NOMO-1 (cell line): Measurements from ENCODE around the gene RP2.
A peak's percentile ranks its signal among the peaks of the same experiment; 100 is the strongest.

Experiments used
- DNase-seq, 2 experiments: peaks; one replicate each; lab custom pipeline; 2025; ENCODE audit not compliant: unreplicated experiment in 2 of 2; lab: John Stamatoyannopoulos, UW

RP2 gene

DNA sequence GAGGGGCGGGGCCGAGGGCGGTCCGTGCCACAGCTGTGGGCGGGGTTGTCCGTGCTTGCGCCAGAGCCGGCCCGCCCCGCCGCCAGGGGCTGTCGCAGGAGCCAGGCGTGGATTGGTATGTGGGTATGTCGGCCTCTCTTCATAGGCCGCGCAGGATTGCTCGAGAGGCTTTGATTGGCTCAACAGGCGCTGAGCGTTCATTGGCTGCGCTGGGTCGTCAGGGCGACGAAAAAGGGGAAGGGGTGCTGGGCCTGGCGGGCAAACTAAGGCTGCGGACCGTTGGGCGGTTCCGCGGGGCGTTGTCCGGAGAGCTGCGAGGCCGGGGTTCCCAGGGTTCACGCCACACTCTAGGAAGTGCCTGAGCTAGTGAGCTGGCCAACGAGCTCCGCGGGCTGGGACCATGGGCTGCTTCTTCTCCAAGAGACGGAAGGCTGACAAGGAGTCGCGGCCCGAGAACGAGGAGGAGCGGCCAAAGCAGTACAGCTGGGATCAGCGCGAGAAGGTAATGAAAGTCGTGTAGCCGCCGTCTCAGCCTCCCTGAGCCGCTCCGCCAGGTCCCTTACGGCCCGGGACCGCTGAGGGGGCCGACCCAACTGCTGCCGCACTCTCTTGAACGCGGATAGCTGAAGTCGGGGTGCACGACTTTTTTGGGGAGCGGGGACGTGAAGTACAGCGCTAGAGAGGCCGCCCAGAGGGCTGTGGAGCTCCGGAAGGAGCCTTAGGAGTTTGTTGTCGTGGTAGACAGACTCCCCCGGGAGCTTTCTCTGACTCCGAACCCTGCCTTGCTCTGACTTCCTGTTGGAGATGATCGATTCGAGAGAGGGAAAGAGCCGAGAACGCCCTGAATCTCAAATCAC is at the start of gene RP2:
Gene RP2, plus strand, starts transcription at position 343 of the 857 bp plus-strand sequence. Its CDS starts 58 bp downstream, at position 401.
- DNase-seq: peak; percentile 86 to 96

DNA sequence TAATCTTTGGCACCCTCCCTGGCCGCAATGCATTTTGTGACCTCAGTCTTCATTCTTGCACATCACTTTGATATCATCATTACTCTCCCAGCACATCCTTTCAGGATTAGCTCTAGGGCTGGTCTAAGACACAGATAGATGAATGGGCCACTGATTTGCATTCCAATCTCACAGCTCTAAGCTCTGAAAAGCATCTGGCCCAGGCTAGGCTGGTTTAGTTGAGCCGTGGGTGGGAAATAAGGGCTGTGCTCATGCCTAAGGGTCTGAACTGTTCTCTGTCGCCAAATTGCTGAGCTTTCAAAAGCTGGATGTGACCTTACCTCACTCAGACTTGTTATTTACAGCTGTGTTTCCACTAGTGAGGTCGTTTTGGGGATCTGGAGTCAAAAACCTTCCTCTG is 47.9 kb upstream of the RP2 start:
- no peak for DNase-seq

DNA sequence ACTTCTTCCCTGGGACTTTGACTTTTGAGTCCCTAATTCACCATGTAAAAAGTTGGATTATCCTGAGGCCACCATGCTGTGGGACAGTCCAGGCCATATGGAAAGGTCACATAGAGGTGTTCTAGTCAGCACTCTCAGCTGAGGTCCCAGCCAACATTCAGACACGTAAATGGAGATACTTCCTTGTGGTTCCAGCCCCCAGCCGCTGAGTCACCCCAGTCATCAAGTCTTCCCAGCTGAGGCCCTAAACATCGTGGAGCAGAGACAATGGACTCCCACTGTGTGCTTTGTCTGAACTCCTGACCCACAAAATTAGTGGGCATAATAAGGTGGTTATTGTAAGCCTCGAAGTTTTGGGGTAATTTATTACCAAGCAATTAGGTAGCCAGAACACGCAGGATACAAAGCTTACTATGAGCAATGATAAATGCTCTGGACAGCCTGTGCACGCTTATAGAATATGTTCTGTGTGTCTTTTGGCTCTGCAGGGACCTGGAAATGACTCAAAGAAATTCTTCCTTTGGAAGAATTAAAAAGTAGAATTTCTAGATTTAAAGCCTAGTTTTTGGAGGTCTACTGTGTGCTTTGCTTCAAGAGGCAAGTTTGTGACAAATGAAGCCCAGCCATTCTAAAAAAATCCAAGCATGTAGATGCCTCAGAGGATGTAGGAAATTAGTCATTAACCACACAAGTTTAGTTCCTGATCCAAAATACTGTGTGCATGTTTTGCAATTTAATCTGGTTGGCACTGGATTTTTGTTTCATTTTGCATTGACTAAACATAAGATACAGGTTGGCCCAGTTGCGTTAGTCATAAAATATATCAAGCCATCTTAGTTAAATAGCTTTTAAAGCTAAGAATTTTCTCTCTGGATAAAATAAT is 44.7 kb upstream of the RP2 start:
- peak; percentile 85 to 91 for DNase-seq

DNA sequence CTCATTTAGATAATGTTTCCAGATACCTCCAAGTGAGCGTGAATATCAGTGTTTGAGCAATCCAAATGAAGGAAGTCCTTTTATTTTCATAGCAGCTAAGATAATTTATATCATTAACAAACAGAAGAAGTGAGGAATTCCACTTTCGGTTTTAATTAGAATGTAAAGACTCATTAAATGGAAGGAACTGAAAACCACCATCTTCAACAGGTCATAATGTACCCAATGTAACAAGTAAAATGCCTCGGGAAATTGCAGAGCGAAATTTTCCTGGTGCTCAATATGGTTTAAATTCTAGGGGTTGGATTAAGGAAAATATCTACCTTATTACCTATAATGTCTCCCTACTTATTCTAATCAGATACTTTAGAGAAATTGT is 44.0 kb upstream of the RP2 start:
- DNase-seq: peak in 1 of 2 experiments; percentile 87

DNA sequence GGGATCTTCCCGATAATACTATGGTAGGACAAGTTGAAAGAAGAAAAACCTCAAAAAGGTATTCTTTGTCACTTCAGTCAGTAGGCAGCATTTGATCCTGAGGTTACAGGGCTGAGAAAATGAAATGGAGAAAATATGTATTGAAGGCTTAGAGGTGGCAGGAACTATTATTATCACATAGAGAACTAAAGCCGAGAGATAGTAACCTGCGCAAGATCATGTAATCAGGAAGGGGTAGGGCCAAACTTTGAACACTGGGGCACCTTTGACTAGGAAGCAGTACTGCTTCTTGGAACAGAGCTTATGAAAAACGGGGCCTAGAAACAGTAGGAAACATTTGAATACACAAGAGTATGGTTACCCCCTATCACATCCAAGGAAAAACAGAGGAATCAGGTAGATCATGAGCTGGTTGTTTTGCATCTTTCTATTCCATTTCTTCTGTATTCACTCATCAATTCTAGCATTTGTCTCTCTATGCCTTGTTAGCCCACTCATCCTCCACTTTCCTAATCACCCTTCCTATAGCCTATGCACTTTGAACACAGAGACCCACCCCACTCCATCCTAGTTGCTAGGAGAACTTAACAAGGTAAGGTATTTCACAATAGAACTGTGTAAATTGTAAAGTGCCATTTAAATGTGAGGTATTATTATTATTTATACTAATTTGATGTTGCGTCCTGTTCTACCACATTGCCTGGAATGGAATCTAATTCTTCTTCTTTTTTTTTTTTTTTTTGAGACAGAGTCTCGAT is 43.3 kb upstream of the RP2 start:
- DNase-seq: peak; percentile 20 to 37

DNA sequence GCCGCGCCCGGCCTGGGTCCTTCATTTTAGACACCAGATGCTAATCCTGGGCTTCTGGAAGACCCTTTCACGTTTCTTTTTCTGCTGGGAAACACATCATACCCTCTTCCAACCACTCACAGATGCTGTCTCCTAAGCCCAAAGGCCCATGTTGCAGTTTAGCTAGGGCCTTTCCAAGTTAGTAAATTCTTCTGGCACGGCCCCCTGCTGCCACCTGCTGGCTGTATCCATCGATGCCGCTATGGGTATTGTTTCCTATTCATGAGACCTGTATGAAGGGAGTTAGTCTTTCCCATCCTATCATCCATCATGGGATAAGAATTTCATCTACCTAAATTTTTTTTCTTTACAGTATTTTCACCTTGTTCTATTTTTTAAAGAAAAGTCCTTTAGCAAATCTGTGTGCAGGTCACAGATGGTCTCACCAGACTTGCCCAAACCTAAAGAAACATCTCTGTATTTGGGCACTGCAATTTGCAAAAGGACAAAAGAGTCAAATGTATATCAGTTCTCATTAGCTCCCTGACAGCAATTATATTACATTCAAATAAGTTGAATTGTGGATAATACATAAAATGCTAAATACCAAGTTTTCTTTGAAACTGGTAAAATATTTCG is 40.2 kb upstream of the RP2 start:
- DNase-seq: peak; percentile 59 to 80

DNA sequence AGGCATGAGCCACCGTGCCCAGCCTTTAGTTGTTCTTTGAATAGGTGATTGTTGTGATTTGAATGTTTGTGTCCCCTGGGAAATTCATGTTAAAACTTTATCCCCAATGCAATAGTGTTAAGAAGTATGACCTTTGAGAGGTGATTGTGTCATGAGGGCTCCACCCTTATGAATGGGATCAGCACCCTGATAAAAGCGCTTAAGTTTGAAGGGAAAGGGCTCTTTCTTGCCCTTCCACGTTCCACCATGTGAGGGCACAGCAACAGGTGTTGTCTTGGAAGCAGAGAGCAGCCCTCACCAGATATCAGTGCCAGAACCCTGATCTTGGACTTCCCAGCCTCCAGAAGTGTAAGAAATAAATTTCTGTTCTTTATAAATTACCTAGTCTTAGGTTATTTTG is 33.7 kb upstream of the RP2 start:
- DNase-seq: no peak

DNA sequence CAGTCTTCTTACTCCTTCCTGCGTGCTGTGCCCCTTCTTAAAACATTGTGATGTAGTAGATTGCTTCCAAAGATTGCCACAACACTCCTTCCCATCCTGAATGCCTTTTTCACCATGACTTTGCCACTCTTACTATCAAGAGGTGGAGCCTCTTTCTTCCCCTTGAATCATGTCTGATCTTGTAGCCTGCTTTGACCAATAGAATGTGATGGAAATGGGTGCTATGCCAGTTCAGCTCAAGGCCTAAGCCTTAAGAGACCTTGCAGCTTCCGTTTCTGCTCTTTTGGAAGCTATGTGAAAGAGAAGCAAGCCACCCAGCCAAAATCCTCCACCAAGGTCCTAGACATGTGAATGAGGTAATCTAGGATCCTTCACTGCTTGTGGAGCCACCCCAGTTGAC is 31.6 kb upstream of the RP2 start:
- no peak for DNase-seq

DNA sequence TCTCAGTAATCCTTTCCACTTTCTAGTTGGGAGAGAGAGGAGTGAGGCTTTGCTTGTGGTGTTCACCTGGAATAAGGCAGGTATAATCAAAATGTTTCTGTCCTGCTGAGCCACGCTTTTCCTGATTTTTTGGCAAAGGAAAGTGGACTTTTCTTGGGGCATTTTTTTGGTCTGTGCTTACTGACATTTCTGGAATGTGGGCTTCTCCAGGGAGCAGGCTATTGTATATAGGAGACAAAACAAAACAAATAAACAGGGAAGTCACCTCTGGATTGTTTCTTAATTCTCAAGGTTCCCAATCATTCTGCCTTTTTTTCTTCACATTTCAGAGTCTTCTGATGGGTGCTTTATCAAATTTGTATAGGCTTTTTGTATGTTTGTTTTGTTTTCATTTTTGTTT is 25.7 kb upstream of the RP2 start:
- no peak for DNase-seq

DNA sequence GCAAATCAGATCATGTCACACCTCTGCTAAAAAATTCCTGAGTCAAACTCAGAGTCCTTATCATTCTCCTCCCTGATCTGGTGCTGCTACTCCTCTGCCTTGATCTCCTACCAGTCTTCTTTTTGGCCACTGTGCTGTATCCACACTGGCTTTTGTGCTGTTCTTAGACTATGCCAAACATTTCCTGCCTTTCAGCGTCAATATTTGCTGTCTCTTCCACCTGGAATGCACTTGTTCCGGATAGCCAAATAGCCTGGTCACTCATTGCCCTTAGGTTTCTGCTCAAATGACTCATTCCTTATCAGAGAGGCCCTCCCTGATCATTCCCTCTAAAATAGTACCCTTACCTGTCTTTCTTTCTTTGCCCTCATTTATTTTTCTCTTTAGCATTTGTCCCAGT is 24.4 kb upstream of the RP2 start:
- no peak for DNase-seq

DNA sequence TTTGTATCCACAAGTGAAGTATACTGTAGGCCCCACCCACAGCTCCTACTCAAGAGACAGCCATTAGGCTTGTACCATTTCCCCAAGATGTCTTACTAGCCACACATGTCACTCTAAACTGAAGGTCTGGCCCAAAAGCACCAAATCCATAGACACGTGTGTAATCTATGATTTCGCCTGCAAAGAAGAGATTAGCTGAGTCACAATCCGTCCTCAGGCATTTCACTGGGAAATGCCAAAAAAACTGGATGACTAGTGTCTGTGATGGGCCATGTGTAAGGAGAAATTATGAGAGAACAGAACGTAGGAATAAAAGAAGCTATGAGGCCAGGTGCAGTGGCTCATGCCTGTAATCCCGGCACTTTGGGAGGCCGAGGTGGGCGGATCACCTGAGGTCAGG is 21.9 kb upstream of the RP2 start:
- DNase-seq: no peak

DNA sequence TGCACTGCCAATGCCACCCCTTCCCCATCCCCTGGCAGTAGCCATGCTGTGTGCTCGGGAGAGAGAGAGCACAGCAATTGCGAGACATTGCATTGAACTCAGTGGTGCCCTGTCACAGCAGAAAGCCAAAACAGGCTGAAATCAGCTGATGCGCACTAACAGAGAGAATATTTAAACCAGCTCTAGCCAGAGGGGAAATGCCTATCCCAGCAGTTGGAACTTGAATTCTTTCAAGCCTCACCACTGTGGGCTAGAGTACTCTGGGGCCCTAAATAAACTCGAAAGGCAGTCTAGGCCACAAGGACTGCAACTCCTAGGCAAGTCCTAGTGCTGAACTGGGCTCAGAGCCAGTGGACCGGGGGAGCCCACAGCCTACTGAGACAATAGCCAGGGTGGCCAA is 17.7 kb upstream of the RP2 start:
- DNase-seq: no peak

DNA sequence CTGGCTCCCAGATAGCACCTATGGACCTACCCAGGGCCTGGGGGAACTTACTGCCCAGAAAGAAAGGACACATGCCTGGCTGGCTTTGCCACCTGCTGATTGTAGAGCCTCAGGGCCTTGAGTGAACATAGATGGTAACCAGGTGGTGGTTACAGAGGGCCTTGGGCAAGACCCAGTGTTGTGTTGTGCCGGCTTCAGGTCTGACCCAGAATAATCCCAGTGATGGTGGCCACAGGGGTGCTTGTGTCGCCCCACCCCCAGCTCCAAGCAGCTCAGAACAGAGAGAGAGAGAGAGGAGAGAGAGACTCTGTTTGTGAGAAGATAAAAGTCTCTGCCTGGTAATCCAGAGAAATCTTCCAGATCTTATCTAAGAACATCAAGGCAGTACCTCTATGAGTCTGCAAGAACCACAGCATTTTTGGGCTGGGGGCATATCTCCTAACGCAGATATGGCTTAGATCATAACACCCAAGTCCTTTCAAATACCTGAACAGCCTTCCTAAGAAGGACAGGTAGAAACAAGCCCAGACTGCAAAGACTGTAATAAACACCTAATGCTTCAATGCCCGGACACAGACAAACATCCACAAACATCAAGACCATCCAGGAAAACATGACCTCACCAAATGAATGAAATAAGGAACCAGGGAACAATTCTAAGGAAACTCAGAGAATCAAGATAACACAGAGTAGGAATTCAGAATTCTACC is 16.3 kb upstream of the RP2 start:
- no peak for DNase-seq

DNA sequence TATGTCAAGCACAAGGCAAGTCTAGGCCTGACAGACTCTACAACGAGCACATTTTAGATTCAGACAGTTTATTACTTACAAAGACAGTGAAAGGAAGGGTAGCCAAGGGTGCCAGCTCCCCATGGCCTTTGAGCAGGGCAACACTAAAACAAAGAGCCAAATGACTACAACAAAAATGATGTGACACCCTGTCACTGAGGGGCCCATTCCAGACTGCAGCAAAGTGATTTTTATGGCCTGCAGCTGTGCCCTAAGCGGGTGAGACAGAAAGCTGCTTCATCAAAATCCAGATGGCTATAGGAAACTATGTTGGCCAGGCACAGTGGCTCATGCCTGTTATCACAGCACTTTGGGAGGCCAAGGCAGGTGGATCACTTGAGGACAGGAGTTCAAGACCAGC is 13.4 kb upstream of the RP2 start:
- no peak for DNase-seq

DNA sequence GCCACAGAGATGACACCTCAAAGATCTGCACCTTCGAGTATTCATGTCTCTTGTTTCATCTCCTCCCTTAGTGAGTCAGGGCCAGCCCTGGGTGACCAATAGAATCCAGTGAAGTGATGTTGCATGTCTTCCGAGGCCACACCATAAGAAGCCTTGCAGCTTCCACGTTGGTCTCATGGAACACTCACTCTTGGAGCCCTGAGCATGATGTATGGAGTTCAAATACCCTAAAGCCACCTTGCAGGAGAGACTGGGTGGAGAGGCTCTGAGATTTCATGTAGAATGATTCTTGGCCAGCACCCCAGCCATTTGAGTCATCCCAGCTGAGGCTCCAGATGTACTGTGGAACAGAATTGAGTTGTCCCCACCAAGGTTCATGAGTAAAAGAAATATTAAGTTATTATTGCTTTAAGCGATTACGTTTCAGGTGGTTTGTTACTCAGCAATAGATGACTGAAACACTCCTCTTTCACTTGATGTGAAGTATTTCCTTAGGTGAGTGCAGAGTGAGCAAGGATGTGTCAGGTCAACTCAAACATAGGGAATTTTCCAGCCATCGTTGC is 5.0 kb upstream of the RP2 start:
- no peak for DNase-seq

DNA sequence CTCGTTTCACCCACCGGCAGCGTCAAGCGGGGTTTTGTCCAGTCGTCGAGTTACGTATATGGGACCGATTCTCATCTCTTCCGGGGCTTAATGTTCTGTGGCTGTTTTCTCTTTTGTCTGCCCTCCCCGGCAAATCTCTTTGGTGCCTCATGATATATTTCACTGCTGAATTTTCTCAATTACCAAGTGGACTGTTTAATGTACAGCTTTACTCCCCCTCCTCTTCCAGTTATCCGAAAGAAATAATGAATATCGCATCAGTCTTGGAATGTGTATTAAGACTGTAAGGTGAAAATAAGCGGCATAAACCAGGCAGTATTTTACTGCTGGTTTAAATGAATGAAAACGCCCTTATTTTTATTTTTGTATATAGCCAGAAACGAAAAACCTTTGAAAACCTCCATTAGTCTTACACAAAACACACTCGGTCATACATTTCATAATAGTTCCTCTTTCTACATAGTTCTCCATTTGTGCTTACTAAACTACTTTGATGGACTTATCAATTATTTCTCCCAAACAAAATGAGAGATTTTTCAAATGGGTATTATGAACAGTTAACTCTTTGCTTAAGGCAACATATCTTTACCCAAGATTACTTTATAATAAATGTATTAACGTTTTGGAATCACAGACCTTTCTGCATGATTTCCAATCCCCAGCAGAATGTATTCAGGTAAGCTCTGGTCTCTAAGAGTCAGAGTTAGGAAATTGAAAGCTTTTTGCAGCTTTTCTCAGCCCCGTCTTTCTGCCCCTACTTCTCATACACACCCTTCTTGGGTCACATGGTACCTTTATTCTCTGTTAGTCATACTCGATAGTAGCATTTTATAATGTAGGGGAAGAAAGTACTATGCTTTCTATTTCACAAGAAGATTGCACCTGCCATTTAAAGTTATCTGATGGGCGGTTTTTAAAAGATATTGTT is 979 bp downstream of the RP2 start:
- peak; percentile 63 to 80 for DNase-seq

DNA sequence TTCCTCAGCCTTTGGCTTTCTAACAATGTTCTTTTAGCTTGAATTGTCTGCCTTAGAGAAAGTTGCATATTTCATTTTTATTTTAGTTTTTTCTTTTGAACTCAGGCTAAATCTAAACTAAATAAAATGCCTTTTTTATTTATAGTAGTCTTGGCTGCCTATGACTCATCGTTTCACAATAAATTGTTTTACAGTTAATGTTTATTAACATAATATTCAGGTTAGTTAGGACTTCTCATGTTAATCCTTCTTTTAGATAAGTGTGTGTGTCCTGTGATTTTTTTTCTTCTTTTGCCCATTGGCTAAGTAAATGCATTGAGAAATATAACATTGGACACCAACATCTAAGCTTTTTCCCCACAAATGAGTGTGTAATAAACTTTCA is 1.6 kb downstream of the RP2 start:
- no peak for DNase-seq

DNA sequence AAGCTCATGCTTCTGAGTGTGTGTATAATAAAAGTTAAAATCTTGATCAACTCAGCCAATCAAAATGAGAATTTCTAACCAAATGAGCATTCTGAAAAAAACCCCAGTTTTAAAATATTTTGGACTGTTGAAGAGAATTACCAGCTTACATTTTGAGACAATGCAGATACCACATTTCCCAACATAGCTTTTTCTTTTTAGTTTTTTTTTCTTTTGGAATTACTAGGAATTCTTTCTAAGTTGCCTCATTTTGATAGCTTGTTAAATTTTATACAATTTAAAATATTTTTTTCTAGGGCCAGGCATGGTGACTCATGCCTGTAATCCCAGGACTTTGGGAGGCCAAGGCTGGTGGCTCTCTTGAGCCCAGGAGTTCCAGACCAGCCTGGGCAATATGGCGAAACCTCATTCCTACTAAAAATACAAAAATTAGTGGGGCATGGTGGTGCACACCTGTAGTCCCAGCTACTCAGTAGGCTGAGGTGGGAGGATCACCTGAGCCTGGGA is 2.2 kb downstream of the RP2 start:
- no peak for DNase-seq

DNA sequence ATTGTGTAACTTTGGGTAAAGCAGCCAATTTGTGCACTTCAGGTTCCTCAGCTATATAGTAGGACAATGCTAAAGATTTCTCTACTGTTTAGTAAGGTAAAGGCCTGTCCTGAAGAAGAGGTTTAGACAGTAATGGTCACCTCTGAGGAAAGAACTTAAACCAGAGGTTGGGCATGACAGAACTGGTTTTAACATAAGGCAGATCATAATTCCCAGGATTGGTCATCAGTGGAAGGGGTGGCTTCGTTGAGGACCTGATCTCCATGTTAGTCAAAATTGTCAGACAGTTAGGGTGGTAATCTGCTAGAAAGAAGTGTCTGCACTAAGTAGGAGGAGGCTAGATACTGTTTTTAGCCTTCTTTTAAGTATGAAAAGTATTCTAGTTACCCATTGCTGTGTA is 4.1 kb downstream of the RP2 start:
- no peak for DNase-seq
